HG02759 (cell line): ENCODE results near the gene NEUROG1.

ENCODE experiments used
- ATAC-seq: cut with Tn5 transposase; IDR thresholded peaks from one replicate; pipeline ENCODE4 v1.9.1; 2021; ENCODE audit warnings: mild to moderate bottlenecking, moderate library complexity; ENCODE audit not compliant: unreplicated experiment

Gene NEUROG1

DNA sequence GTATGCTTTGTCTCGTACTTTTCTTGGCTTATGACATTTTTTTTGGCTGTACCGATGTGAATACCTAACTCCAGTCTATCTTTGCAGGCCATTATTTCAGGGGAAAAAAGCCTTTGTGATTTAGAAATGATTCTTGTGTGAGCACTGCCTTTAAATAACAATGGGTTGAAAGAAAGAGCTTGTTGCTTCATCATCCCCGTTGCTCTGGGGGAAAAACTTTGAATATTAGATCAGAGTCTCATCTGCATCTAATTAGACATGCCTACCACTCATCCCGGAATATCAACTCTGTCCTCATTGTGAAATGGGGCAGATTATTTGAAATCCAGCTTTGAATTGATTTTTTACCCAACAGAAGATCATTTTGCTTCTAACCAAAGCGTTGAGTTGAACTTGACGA, 29.5 kb upstream of the NEUROG1 start:
- no peak for ATAC-seq

DNA sequence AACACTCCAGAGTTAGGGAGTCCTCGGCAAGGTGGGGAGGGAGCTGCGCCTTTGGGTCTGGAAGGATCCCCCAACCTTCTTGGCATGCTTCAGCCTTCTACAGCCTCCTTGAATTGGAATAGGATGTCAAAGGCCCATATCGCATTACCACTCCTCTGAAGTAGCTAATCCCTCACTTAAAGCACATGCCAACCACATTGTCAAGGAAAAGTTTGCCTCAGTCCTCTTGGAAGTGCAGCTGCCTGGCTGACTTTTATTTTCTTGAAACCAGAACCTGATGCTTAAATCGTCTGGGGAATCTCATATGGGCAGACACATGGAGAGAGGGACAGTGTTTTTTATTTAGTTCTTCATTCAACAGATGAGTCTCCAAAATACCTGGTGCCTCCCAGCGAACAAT, 28.6 kb upstream of the NEUROG1 start:
- ATAC-seq = no peak

DNA sequence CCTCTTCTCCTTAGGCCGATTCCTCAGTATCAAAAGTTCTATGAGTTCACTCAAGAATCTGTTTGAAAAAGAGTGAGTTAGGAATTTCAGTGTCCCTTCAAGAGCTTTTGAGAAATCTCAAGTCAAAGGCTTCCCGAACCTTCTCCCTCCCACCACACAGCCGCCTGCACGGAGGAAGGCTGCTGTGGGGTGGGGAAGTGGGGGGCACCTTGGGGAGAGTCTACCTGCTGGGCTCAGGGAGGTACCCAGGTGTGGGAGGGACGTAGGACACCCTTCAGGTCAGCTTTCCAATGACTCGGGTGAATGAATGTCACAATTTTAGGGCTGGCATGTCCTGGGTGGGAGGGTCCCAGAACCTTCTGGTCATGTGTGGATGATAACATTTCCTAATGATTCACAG, 25.5 kb upstream of the NEUROG1 start:
- no peak for ATAC-seq

DNA sequence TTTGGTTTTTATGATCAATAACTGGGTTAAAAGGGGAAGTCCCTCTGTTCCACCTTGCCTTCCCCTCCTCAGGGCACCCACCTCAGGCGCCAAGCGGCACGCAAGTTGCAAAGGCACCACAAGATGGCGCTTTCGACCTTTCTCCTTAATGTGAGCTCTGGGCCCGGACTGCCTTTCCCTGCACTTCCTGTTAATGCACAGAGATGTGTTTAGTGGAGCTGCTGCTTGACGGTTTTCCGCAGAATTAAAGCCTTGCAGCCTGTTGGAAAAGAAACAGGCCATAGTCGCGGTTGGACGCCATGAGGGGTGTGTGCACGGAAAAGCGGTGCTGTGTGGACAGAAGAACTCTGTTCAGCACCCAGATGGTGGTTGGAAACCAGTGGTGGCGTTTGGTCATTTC, 25.1 kb upstream of the NEUROG1 start:
- peak; percentile 98 for ATAC-seq

DNA sequence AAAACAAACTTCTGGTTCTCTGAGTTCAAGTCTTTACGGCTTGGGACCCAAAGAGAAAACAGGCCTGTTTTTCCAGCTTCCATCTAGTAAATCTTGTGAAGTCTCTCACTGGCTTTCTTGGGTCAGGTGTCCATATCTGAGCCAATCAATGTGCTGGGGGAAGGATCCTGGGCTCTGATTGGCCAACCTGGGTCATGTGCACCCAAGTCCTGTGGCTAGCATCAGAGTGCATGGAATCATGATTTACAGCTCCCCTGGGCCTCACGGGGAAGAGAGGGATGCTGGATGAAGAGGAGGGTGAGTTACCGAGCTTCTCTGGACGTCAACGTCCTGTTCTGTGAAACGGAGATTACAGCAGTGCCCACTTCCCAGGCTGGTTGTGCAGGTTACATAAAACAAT, 23.6 kb upstream of the NEUROG1 start:
- no peak for ATAC-seq

DNA sequence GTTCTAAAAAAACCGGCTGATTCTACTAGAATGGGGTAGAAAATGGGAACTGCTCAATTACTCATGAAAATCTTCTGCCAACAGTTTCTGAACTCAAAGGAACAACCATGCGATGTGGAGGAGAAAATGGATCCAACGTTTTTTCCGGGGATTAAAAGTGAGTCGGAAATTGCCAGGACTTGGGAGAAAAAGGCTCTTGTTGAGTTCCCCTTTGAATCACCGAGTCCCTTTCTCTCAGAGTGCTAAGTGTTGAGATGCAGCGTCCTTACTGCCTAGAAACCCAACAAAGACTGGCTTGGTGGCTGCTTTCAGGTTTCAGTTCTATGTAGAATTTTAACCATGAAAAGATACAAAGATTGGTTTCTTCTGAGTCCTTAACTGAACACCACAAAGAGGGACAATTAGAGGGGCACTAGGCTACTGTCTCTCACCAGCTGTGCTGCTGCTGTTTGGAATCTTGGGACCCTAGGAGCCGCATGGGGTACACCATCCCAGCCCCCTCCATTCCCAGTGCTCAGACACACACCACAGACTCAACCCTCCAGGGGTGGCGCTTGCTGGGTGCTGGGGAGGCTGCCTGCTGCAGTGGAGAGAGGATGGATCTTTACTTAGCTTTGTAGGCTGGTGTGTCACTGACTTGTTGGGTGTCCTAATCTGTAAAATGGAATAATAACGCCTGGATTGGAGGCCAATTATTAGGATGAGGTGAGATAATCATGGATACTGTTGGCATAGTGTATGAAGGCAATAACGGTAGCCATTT, 21.5 kb upstream of the NEUROG1 start:
- ATAC-seq = no peak

DNA sequence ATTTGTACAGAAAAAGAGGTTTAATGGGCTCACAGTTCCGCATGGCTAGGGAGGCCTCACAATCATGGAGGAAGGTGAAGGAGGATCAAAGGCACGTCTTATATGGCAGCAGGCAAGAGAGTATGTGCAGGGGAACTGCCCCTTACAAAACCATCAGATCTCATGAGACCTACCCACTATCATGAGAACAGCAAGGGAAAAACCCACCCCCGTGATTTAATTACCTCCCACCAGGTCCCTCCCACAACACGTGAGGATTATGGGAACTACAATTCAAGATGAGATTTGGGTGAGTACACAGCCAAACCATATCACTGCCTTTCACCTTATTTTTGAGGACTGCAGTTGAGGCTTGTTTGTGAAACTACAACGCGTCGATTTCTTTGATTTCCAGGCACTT, 20.9 kb upstream of the NEUROG1 start:
- no peak for ATAC-seq

DNA sequence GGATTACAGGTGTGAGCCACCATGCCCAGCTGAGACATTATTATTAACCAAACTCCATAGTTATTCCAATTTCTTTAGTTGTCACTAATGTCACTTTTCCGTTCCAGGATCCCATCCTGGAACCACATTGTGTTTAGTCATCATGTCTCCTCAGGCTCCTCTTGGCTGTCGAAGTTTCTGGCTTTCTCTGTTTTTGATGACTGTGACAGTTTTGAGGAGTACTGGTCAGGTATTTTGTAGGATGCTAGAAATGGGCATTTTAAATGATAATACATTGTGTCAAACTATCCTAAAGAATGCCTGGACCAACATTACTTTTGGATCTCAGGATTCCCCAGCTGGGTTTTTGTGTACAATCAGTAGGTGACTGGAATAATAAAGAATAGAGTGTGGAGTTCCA, 19.8 kb upstream of the NEUROG1 start:
- no peak for ATAC-seq

DNA sequence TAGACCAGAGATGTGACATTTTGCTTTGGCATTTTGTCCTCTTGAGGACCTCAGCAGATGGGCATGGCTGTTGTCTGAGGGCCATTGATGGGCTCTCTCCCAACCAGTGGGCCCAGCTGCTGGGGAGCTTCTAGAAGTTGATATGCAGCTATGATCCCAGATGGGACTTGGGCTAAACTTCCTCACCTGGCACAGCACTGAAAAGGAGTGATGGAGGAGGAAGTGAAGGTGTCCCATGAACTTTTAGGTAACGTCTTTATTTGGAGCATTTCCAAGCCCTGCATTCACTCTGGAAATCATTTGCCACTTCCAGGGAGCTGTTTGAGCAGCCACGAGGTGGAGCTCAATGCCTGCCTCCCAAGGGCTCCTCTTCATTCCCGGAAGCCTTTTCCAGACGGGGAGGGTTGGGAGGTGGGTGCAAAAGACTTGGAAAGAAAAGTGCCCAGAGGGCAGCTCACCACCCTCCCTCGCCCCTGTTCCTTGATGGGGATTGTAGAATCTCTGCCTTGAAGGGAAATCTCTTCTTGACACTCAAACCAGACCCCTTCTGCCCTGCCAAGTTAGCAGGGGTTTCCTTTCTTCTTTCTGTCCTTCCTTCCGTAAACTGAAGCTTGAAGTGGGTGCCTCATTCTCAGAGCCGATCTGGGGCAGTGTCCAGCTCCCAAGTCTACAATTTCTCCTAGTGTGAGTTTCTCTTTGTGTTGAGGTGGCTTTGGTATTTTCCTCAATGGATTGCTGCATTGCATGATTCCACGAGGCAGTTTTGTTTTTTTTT, 18.1 kb upstream of the NEUROG1 start:
- no peak for ATAC-seq

DNA sequence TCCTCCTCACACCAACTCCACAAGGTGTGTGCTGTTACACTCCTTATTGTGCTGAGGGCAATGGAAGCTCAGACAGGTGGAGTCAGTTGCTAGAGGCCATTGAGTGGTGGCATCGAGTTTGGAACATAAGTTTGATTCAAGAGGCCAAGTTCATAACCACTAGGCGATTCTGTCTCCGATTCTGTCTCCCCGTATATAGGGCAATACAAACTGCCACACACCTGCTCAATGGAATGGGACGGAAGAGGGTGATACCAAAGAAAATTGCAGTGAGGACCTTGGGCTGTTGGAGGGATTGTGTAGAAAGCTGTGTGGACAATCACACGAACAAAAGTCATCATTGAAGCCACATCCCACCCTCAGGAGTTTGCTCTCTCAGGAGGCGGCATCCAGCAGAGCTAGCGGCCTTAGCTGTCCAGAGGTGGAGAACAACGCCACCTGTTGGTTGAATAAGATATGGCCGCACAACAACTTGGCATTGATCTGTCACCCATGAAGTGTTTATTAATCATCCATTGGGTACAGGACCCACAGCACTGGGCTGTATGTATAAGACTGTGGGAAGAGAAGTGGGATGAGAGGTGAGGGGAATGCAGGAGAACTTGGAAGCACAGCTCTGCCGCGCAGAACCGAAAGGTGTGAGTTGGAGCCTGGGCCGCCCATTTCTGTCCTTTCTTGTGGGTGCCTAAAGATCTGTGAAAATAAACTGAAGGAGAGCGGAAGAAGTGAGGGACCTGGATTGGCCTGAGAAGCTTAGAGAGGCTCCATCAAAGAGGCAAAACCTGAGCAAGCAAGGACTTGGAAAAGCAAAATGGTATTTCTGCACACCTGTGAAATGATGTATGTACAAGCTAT, 16.1 kb upstream of the NEUROG1 start:
- ATAC-seq = peak; percentile 72

DNA sequence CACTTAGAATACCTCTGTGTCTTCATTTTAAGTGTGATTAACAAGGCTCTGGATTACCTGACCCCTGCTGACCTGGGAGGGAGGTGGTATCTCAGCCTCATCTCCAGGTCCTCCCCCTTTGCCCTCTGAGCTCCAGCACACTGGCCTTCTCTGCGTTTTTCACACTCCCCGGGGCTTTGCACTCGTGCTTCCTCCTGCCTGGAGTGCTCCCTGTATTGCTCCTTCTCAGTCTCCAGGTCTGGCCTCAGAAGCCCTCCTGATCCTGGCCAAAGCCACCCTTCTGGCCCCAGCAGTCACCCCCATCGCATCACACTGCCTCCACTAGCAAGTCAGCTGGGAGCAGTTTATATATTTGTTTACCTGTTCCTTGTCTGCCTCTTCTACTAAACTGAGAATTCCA, 13.6 kb upstream of the NEUROG1 start:
- ATAC-seq = no peak

DNA sequence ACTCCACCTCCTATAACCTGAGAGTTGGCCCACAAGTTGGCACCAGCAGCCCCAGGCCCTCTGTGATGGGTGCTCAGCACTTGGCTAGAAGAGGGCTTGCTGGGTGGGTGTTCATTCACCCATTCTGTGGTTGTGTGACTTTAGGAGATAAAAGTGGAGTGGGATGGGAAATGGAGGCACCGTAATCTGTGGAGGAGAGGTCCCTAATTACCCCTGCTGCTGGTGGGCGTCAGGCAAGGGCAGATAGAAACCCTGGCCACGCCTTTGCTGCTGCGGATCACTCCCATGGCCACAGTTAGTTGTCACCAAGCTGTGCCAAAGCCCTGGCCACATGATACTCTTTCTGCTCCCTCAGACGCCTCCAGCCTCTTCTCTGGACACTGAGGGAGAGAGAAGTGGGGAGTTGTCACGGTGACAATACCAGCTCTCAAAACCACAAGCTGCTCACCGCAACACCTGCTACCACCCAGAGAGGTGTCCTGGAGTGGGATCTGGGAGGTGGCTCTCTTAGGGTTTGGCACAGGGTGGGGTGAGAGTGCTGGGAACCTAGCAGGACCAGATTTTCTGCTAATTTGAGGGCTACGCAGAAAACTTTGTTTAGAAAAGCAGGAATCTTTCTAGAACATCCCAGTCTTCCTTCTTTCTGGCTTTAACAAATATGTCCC, 12.0 kb upstream of the NEUROG1 start:
- ATAC-seq = no peak

DNA sequence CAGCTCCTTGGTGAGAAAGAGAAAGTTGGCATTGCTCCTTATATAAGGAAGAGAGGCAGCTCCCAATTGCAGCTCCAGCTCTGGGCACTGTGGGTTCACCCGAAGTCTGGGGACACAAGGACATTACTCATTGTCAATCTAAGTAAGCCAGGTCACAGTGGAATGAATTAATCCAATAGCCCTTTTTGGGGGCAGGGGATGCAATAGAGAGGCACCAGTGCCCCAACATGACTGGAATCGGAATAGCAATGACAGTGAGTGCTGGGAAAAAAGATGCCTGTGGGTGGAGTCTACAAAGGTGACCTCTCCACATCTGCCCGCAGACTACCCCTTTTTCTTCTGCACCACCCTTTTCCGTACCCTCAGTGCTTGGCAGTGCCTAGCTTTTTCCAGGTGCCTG, 11.1 kb upstream of the NEUROG1 start:
- ATAC-seq = no peak

DNA sequence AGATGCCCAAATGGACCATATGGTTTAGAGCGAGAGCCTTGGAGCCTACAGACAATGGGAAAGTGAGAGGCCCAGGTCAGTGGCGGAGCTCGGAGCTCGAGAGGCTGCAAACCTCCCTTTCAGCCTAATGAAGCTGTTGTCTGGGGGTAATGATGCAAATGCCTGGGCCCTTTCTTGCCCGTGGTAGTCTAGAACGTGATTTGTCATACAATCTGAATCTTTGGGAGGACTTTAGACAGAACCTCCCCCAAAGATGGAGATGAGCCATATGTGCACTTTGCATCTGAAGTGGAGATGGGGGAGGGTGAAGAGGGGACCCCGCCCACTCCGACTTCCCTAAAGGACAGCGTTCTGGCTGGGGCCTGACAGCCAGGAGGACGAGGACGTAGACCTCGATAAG, 10.3 kb upstream of the NEUROG1 start:
- ATAC-seq = no peak

DNA sequence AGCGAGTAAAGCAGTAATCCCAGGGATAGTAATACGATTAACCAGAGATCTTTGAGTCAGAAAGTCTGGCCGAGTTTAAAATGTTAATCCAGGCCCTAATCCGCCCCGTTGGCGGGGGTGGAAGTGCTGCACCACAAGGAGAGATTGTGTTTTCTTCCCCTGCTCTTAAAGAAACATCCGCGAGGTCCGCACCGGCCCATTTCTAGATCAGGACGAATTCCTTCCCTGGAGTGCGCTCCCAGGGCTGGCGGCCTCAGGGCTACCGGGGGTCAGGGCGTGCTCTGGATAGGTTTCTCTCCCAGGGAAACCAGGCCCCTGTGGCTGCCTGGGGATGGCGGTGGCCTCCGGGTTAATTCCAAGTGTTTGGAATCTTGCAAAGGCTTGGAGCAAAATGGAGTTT, 9.3 kb upstream of the NEUROG1 start:
- ATAC-seq = no peak

DNA sequence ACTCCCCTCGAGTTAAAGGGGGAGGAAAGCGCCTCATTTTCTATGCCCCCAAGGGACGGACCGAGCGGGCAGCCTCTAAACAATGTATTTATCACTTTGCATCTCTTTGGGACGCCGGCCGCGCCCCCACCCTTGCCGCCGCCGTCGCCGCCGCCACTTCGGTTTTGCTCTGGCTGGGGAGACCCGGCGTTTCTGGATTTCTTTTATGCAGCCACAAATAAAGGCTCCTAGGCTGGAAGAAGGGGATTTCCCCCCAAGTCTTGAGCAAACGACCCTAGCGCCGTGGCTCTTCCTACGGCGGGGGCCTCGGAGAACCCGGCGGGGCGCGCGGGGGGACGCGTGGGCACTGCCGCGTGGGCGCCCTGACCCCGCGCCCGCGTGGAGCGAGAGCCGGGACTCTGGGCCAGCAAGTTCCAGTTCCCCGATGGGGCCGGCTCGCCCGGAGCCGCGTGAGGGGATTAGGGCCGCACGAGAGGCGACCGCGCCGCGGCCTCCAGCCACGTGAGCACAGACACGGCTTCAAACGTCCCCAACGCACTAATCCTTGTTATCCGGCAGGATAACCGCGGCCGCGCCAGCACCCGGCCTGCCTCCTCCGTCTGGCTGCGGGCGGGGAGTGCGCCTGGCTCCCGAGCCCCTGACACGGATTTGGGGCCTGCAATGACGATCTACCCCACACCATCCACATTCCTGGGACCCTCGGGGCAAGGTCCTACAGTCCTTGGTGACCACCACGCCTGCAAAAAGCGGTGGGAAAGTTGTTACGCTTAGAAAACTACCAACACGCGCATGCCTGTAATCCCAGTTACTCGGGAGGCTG, 7.9 kb upstream of the NEUROG1 start:
- ATAC-seq = no peak

DNA sequence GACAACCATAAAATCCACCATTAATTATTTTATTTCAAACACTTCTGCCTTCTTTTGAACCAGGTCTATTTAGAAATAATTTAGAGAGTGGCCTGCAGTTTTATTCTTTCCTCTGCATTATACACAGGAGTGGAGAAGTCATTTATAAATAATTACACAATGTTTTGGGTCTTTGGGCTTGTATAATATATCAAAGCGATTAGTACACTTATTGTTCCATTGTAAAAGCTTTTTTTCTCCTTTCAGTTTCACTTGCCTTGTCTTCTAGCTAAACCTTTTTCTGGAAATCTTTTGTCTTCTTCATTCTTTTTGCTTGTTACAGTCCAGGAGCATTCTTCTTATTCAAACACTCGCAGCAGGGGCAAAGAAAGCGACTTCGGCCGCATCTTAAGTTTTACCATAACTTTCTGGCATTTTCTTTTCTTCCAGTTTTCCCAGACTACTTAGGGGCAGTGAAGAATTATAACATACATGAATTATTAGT, 7.3 kb upstream of the NEUROG1 start:
- no peak for ATAC-seq

DNA sequence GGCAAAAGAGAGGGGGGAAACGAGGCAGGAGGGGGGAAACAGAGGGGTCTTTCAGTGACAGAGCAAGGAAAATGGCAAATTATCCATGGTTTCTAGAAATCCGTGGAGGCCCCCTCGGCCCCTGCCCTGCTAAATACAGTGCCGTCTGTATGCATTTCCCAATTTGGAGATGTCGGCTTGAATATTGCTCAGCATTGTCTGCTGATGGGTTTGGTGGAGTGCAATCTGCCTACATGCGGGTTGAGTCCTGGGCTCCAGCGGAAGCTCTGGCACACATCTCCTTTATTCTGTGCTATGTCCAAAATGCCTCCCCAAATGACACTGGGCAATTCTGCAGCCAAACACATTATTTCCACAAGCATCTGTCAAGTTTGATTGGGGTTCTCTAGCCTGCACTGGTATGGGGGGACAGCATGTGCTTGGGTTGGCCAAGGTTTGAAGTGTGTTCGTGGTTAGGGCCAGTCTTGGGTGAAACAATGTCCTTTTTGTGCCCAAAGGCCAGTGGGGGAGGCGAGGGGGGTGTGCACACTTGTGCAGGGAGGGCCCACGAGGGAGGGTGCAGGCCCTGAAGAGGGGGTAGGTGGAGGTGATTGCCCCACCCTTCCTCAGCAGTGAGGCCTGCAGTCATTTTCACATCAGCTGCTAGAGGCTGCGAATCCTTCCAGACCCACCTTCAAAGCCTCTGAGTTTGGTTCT, 6.2 kb upstream of the NEUROG1 start:
- no peak for ATAC-seq

DNA sequence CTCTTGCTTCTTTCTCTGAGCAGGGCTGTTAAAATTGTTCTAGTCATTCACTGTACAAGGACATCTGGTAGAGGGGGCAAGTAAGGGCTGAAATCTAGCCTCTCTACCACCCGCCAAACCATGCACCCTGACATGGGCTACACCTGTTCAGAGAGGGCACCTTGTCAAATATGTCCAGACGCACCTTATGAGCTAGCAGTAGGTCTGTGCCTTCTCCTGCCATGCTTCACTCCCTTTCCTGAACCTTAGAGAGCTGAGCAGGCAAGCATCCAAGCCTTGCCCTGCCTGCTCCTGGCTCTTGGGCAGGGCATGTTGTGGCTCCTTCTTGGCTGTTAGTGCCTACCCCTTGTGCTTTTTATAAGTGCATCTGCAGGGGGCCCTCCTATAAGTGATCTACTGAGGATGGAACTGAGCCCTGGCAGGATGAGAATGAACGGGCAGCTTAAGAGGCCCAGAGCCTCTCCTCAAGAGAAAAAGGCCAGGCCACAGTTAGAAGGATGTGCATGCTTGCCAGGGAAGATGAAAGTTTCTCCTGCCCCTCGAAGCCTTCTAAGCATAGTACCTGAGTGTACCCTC, 3.8 kb upstream of the NEUROG1 start:
- no peak for ATAC-seq
